Neuronal stem cell (in vitro differentiated cells): ENCODE results near the gene KANSL1.
A peak's percentile ranks its signal among the peaks of the same experiment; 100 is the strongest.

ENCODE experiments used
- DNase-seq: peaks from one replicate; pipeline ENCODE4 v3.0.0-alpha.2; 2013; ENCODE audit warnings: low spot score
- H2AFZ ChIP-seq: one replicate; pipeline ENCODE4 v1.6.1; 2013; ENCODE audit warnings: mild to moderate bottlenecking, low read length, inconsistent platforms
- H2AK5ac ChIP-seq: 2 replicates; pipeline ENCODE4 v1.6.1; 2013; ENCODE audit warnings: low read depth, mild to moderate bottlenecking, inconsistent platforms, low read length, moderate library complexity, mixed read lengths
- H2BK120ac ChIP-seq: 2 replicates; pipeline ENCODE4 v1.6.1; 2013; ENCODE audit warnings: low read depth, mild to moderate bottlenecking, inconsistent platforms, low read length, moderate library complexity, mixed read lengths
- H2BK12ac ChIP-seq: one replicate; pipeline ENCODE4 v1.6.1; 2013; ENCODE audit warnings: low read length, inconsistent platforms
- H2BK15ac ChIP-seq: 2 replicates; pipeline ENCODE4 v1.6.1; 2013; ENCODE audit warnings: mild to moderate bottlenecking, low read length, inconsistent platforms, mixed read lengths
- H2BK5ac ChIP-seq: one replicate; pipeline ENCODE4 v1.6.1; 2013; ENCODE audit warnings: inconsistent platforms, mild to moderate bottlenecking, low read length, moderate library complexity
- H3K14ac ChIP-seq: one replicate; pipeline ENCODE4 v1.6.1; 2013; ENCODE audit warnings: low read length, inconsistent platforms
- H3K18ac ChIP-seq: 2 replicates; pipeline ENCODE4 v1.6.1; 2013; ENCODE audit warnings: low read length, inconsistent platforms
- H3K23ac ChIP-seq: 2 replicates; pipeline ENCODE4 v1.6.1; 2013; ENCODE audit warnings: low read depth, mild to moderate bottlenecking, mixed read lengths, low read length, inconsistent platforms; ENCODE audit not compliant: poor library complexity
- H3K27ac ChIP-seq: replicated peaks from 3 replicates; pipeline ENCODE4 v1.5.1; 2013; ENCODE audit warnings: low read length, inconsistent platforms
- H3K27me3 ChIP-seq, 3 experiments: 2 replicates each; pipeline ENCODE4 v1.6.1; 2013; ENCODE audit warnings: low read length in 3 of 3, mild to moderate bottlenecking in 2 of 3, inconsistent platforms in 1 of 3, low read depth in 1 of 3, mixed read lengths in 1 of 3, moderate library complexity in 1 of 3; ENCODE audit not compliant: control insufficient read depth in 3 of 3, insufficient read depth in 3 of 3
- H3K36me3 ChIP-seq, 2 donors: replicated peaks in 1 of 2; 2 replicates each; pipeline ENCODE4 v1.6.1; 2013; ENCODE audit warnings: low read length in 2 of 2; ENCODE audit not compliant: control insufficient read depth in 2 of 2, insufficient read depth in 2 of 2
- H3K4ac ChIP-seq: 2 replicates; pipeline ENCODE4 v1.6.1; 2013; ENCODE audit warnings: inconsistent platforms, mild to moderate bottlenecking, low read length, moderate library complexity
- H3K4me1 ChIP-seq, 2 donors: 1 replicate in 1 of 2; 2 replicates in 1 of 2; pipeline ENCODE4 v1.6.1; 2013; ENCODE audit warnings: low read length in 2 of 2, low read depth in 1 of 2; ENCODE audit not compliant: control insufficient read depth in 2 of 2, insufficient read depth in 1 of 2
- H3K4me2 ChIP-seq: one replicate; pipeline ENCODE4 v1.6.1; 2013; ENCODE audit warnings: mild to moderate bottlenecking, low read length, inconsistent platforms; ENCODE audit not compliant: insufficient read depth, poor library complexity, severe bottlenecking
- H3K4me3 ChIP-seq, 2 donors: 2 replicates each; pipeline ENCODE4 v1.5.1; 2013; ENCODE audit warnings: low read length in 2 of 2, mild to moderate bottlenecking in 2 of 2, inconsistent platforms in 1 of 2, moderate library complexity in 1 of 2
- H3K79me1 ChIP-seq: one replicate; pipeline ENCODE4 v1.6.1; 2013; ENCODE audit warnings: low read depth, mild to moderate bottlenecking, inconsistent platforms, low read length, moderate library complexity
- H3K9ac ChIP-seq: one replicate; pipeline ENCODE4 v1.6.1; 2013; ENCODE audit warnings: mild to moderate bottlenecking, low read depth, low read length, inconsistent platforms; ENCODE audit not compliant: poor library complexity
- H3K9me3 ChIP-seq, 2 donors: replicated peaks in 1 of 2; 2 replicates each; pipeline versions ENCODE3 to v1.6.1; 2013; ENCODE audit warnings: low read length in 2 of 2, mild to moderate bottlenecking in 2 of 2, inconsistent platforms in 1 of 2, low read depth in 1 of 2, mixed read lengths in 1 of 2, moderate library complexity in 1 of 2; ENCODE audit not compliant: control insufficient read depth in 2 of 2, insufficient read depth in 1 of 2
- H4K8ac ChIP-seq: one replicate; pipeline ENCODE4 v1.6.1; 2013; ENCODE audit warnings: low read depth, mild to moderate bottlenecking, inconsistent platforms, low read length, moderate library complexity
- H4K91ac ChIP-seq: one replicate; pipeline ENCODE4 v1.6.1; 2013; ENCODE audit warnings: low read length, low read depth, mild to moderate bottlenecking, inconsistent platforms; ENCODE audit not compliant: poor library complexity
- WGBS, 2 donors: extraction: QIAGEN DNeasy Blood & Tissue Kit; methylation state at CpG; one replicate each; pipeline ENCODE4 v1.1.7; 2013; ENCODE audit warnings: missing lambda C conversion rate in 2 of 2, mixed read lengths in 1 of 2; ENCODE audit not compliant: insufficient read length in 2 of 2, insufficient replicate concordance in 1 of 2; ENCODE audit errors: extremely low coverage in 2 of 2; 5-methylcytosine and 5-hydroxymethylcytosine counted together

Gene KANSL1

DNA sequence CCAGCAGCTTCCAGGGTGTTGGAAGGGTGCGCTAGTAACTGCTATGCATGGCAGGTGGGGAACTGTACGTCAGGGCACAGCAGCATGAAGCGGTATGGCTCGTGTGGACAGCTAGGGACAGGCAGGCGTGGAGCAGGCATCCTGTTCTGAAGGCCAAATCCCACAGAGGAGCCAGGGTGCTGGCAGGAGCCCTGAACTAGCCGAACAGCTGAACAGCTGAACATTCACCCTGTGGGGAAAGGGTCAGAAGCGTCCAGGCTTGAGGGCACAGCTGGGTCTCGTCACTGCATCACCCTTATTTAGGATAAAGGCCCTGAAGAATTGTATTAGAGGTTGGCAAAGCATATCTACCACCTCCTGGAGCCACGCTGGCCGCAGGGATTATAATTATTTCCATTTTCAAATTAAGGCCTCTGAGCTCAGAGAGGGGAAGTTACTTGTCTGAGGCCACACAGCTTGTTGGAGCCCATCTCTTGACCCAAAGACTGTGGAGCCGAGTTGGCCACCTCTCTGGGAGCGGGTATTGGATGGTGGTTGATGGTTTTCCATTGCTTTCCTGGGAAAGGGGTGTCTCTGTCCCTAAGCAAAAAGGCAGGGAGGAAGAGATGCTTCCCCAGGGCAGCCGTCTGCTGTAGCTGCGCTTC is 197.5 kb downstream of the KANSL1 start:
- no peak overlapping the region for H3K4ac ChIP-seq
- H3K9me3 ChIP-seq = no peaks in the 10 kb centered on the region
- no peak overlapping the region for H3K18ac ChIP-seq
- no peak overlapping the region for H3K23ac ChIP-seq
- no peak overlapping the region for H4K8ac ChIP-seq
- no peak overlapping the region for H2BK12ac ChIP-seq
- no peak overlapping the region for H3K4me2 ChIP-seq
- H3K14ac ChIP-seq = no peak overlapping the region
- peaks cover 0 to 12% (median 0%) of the 10 kb centered on the region in 3 experiments for H3K27me3 ChIP-seq
- no CpG with 5 or more reads among the region's 14 CpGs for WGBS, 2 donors
- no peak overlapping the region for H3K9ac ChIP-seq
- no peak overlapping the region for H2BK15ac ChIP-seq
- H3K36me3 ChIP-seq = no peaks in the 10 kb centered on the region
- no peak overlapping the region for H2BK5ac ChIP-seq
- H2BK120ac ChIP-seq = no peak overlapping the region
- H2AFZ ChIP-seq = no peak overlapping the region
- H3K4me1 ChIP-seq = peaks cover 0 to 12% of the 10 kb centered on the region in 2 donors
- no peak overlapping the region for H3K4me3 ChIP-seq
- no peak overlapping the region for H3K27ac ChIP-seq
- H4K91ac ChIP-seq = no peak overlapping the region
- no peaks in the 10 kb centered on the region for H3K79me1 ChIP-seq
- no peak for DNase-seq
- H2AK5ac ChIP-seq = peak overlapping the region; percentile 67

DNA sequence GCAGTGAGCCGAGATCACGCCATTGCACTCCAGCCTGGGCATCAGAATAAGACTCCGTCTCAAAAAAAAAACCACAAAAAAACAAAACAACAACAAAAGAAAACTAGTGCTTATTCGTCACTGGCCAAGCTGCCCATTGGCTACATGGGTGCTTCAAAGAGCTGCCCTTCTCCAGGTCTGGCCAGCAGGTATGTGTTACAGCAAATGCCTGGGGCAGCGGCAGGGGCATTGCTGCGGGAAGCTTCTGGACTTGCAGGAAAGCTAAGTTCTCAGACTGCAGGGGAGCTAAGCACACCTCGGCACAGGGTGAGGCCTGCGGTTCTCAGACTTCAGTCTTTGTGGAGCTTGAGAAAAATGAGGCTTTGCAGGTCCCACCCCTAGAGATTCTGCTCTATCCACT is 198.2 kb downstream of the KANSL1 start:
- Histone ChIP-seq H3K23ac (no peak overlapping the region), H4K8ac (no peak overlapping the region), H2BK15ac (no peak overlapping the region), H3K27ac (no peak overlapping the region), H3K9ac (no peak overlapping the region), H2BK12ac (no peak overlapping the region), H3K79me1 (no peaks in the 10 kb centered on the region), H3K18ac (no peak overlapping the region), H4K91ac (no peak overlapping the region), H3K4ac (no peak overlapping the region), H2AFZ (no peak overlapping the region), H3K4me3 (no peak overlapping the region), H2BK5ac (no peak overlapping the region), H2AK5ac (no peak overlapping the region), H2BK120ac (no peak overlapping the region), H3K27me3 (peaks cover 0 to 7% (median 0%) of the 10 kb centered on the region in 3 experiments), H3K4me2 (no peak overlapping the region), H3K14ac (no peak overlapping the region), H3K9me3 (no peaks in the 10 kb centered on the region), H3K36me3 (no peaks in the 10 kb centered on the region), H3K4me1 (peaks cover 0 to 12% of the 10 kb centered on the region in 2 donors)
- WGBS, 2 donors = no CpG with 5 or more reads among the region's 8 CpGs
- no peak for DNase-seq

DNA sequence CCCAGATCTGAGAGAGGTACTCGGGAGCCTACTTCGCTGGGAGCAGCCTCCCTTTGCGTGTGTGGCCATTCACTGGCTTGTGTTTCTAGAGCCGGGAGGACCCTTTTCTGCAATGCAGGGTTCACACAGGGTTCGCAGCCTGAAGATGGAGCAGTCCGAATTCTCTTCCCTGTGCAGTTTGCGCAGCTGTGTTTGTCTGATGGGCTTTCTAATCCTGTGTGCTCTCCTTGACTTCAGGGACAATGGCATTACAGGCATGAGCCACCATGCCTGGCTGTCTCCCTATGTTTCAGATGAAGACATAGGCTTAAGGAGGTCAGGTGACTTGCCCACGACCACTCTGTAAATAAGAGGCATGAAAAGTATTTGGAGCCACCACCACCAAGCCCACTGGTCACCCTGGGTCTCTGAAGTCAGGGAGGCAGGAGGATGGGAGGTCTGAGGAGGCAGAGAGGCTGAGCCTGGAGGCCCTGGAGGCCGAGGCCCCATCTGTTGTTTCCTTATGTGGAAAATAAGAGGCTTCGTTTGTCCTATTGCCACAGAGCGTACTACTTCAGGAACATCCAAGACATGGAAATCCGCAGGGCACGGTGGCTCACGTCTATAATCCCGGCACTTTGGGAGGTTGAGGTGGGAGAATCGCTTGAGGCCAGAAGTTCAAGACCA is 199.1 kb downstream of the KANSL1 start:
- Histone ChIP-seq H3K14ac (no peak overlapping the region), H3K79me1 (no peaks in the 10 kb centered on the region), H2AK5ac (no peak overlapping the region), H3K27me3 (peaks cover 0 to 7% (median 0%) of the 10 kb centered on the region in 3 experiments), H2BK5ac (no peak overlapping the region), H3K4me2 (no peak overlapping the region), H2BK12ac (no peak overlapping the region), H3K9ac (no peak overlapping the region), H3K4me3 (no peak overlapping the region), H3K4ac (no peak overlapping the region), H4K91ac (no peak overlapping the region), H3K23ac (no peak overlapping the region), H2BK120ac (no peak overlapping the region), H2AFZ (peak overlapping the region; percentile 44), H3K9me3 (no peaks in the 10 kb centered on the region), H3K18ac (no peak overlapping the region), H4K8ac (no peak overlapping the region), H3K27ac (peak overlapping the region; percentile 17), H2BK15ac (no peak overlapping the region), H3K36me3 (no peaks in the 10 kb centered on the region), H3K4me1 (peaks cover 0 to 12% of the 10 kb centered on the region in 2 donors)
- no peak for DNase-seq
- no CpG with 5 or more reads among the region's 16 CpGs for WGBS, 2 donors

DNA sequence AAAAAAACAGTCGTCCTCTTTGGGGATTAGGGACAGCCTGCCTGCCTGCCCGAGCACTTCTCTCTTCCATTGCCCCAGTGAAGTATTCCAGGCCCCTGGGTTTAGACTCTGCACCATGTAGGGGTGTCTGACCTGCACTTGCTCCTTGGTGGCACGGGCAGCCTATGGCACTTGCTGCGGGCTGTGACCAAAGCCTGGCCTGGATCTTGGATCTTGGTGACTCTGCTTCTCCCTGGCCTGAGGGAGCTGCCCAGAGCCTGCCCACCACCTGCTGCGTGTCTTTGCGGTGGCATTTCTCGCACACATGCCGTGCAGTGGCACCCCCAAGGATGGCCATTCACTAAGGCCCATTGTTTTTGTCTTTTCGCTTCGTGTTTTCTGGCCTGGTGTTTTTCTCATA is 200.3 kb downstream of the KANSL1 start:
- Histone ChIP-seq H3K36me3 (no peaks in the 10 kb centered on the region), H3K18ac (peak overlapping the region; percentile 50), H3K23ac (no peak overlapping the region), H2AK5ac (peak overlapping the region; percentile 47), H3K79me1 (no peaks in the 10 kb centered on the region), H4K8ac (no peak overlapping the region), H2BK120ac (no peak overlapping the region), H3K9ac (no peak overlapping the region), H3K9me3 (no peaks in the 10 kb centered on the region), H3K4me2 (no peak overlapping the region), H2BK5ac (no peak overlapping the region), H3K4me3 (no peak overlapping the region), H2BK12ac (no peak overlapping the region), H3K27me3 (peaks cover 0 to 7% (median 0%) of the 10 kb centered on the region in 3 experiments), H2BK15ac (peak overlapping the region; percentile 14), H2AFZ (no peak overlapping the region), H3K14ac (no peak overlapping the region), H3K27ac (no peak overlapping the region), H3K4me1 (peaks cover 0 to 12% of the 10 kb centered on the region in 2 donors), H3K4ac (no peak overlapping the region), H4K91ac (no peak overlapping the region)
- no CpG with 5 or more reads among the region's 10 CpGs for WGBS, 2 donors
- no peak for DNase-seq
